T-helper 2 cell treated with Interferon-gamma antibody and Interleukin-4, amounts not matched to agents 5 μg/mL and 100 μg/mL, for 36 hours (primary cell): Measurements from ENCODE around the gene F9.

ENCODE experiments used
- DNase-seq: peaks from one replicate; pipeline ENCODE4 v3.0.0; 2021; ENCODE audit warnings: low spot score
- H3K27ac Mint-ChIP-seq: one replicate; pipeline ENCODE4 v1.8.0; 2021; ENCODE audit warnings: mild to moderate bottlenecking, mixed read lengths
- H3K27me3 Mint-ChIP-seq: one replicate; pipeline ENCODE4 v1.8.0; 2021; ENCODE audit warnings: low read depth, mixed read lengths
- H3K36me3 Mint-ChIP-seq: one replicate; pipeline ENCODE4 v1.8.0; 2021; ENCODE audit warnings: low read depth, mixed read lengths
- H3K4me1 Mint-ChIP-seq: one replicate; pipeline ENCODE4 v1.8.0; 2021; ENCODE audit warnings: low read depth, mixed read lengths
- H3K4me3 Mint-ChIP-seq: one replicate; pipeline ENCODE4 v1.8.0; 2022; ENCODE audit warnings: mild to moderate bottlenecking, moderate library complexity, mixed read lengths
- H3K9me3 Mint-ChIP-seq: one replicate; pipeline ENCODE4 v1.8.0; 2021; ENCODE audit warnings: mixed read lengths

F9 gene

GRCh38 chrX:139554991-139555675 is 24.6 kb downstream of the F9 start:
- H3K27ac Mint-ChIP-seq: no peak overlapping the region
- no peaks in the 10 kb centered on the region for H3K27me3 Mint-ChIP-seq
- no peak overlapping the region for H3K4me3 Mint-ChIP-seq
- no peaks in the 10 kb centered on the region for H3K9me3 Mint-ChIP-seq
- no peaks in the 10 kb centered on the region for H3K36me3 Mint-ChIP-seq
- DNase-seq: no peak
- peaks cover 7% of the 10 kb centered on the region for H3K4me1 Mint-ChIP-seq

DNA sequence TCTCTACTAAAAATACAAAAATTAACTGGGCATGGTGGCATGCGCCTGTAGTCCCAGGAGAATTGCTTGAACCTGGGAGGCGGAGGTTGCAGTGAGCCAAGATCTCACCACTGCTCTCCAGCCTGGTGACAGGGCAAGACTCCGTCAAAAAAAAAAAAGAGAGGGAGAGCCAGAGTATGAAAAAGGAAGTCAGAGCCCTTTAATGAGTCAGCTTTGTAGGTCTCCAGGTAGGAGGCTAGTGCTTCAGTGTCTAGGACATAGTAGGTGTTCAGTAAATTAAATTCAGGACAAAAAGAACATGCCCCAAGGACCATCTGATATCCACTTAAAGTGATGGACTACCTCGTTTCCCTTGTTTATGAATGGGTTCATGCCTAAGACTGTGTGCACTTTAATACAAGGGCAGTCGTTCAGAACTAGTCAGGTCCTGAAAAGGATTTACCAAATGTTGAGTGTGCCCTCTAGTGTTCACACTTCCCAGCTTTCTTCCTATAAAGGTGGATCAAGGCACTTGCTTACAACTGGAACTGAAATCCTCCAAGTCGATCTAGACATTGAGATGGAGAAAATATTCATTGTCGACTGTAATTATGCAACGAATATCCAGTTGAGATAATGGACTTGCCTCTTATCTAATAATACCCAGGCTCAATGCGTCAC is 29.0 kb downstream of the F9 start:
- DNase-seq: no peak
- no peaks in the 10 kb centered on the region for H3K27me3 Mint-ChIP-seq
- H3K36me3 Mint-ChIP-seq: no peaks in the 10 kb centered on the region
- H3K9me3 Mint-ChIP-seq: no peaks in the 10 kb centered on the region
- no peak overlapping the region for H3K27ac Mint-ChIP-seq
- no peaks in the 10 kb centered on the region for H3K4me1 Mint-ChIP-seq
- H3K4me3 Mint-ChIP-seq: no peak overlapping the region

DNA sequence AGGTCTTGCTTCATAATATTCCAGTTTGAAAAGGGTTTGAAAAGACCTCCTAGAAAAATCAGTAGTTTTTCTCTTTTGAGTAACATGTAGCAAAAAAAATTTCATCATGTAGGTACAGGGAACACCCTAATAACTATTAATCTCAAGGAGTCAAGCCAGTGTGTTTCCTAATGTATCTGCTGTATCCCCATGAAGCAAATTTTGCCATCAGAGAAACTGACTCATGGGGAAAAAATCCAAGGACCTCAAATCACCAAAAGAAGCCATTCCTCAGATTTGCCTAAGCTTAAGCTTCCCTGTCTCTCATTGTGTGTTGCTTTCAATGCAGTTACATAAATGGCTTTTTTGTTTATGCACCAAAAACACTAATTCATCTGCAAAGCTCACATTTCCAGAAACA is 29.7 kb downstream of the F9 start:
- H3K4me3 Mint-ChIP-seq: no peak overlapping the region
- H3K4me1 Mint-ChIP-seq: no peaks in the 10 kb centered on the region
- H3K9me3 Mint-ChIP-seq: no peaks in the 10 kb centered on the region
- no peaks in the 10 kb centered on the region for H3K36me3 Mint-ChIP-seq
- H3K27me3 Mint-ChIP-seq: no peaks in the 10 kb centered on the region
- H3K27ac Mint-ChIP-seq: no peak overlapping the region
- no peak for DNase-seq

DNA sequence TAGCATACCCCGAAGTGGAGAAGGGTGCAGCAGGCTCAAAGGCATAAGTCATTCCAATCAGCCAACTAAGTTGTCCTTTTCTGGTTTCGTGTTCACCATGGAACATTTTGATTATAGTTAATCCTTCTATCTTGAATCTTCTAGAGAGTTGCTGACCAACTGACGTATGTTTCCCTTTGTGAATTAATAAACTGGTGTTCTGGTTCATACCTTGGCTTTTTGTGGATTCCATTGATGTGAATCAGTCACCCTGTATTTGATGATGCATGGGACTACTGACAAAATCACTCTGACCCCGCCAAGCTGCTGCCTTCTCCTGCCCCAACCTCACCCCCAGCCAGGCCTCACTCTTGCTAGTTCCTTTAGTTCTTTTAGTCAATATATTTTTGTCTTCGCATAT is 32.7 kb downstream of the F9 start:
- Mint-ChIP-seq H3K36me3 (no peaks in the 10 kb centered on the region), H3K27ac (no peak overlapping the region), H3K9me3 (no peaks in the 10 kb centered on the region), H3K27me3 (no peaks in the 10 kb centered on the region), H3K4me1 (no peaks in the 10 kb centered on the region), H3K4me3 (no peak overlapping the region)
- DNase-seq: no peak

DNA sequence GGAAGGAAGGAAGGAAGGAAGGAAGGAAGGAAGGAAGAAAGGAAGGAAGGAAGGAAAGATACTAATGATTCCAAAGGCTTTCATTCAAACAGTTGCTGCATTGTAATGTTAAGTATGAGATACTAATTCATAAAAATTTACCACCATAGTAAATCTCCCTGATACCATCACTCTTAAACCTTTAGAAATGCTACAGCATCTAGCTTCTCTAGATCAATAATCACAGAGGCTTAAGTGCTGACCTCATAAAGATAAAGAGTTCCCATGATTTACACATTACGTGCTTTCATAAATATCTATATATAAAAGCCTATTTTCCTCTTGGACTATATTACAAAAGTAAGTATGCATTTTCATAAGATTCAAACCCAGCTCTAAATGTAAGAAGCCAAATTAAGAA is 36.4 kb downstream of the F9 start:
- H3K4me3 Mint-ChIP-seq: no peak overlapping the region
- DNase-seq: no peak
- H3K9me3 Mint-ChIP-seq: no peaks in the 10 kb centered on the region
- H3K27ac Mint-ChIP-seq: no peak overlapping the region
- no peaks in the 10 kb centered on the region for H3K27me3 Mint-ChIP-seq
- no peaks in the 10 kb centered on the region for H3K4me1 Mint-ChIP-seq
- no peaks in the 10 kb centered on the region for H3K36me3 Mint-ChIP-seq

GRCh38 chrX:139581068-139581467 is 50.5 kb downstream of the F9 start:
- H3K27ac Mint-ChIP-seq: no peak overlapping the region
- no peak for DNase-seq
- no peaks in the 10 kb centered on the region for H3K36me3 Mint-ChIP-seq
- no peaks in the 10 kb centered on the region for H3K27me3 Mint-ChIP-seq
- no peaks in the 10 kb centered on the region for H3K9me3 Mint-ChIP-seq
- no peak overlapping the region for H3K4me3 Mint-ChIP-seq
- H3K4me1 Mint-ChIP-seq: no peaks in the 10 kb centered on the region

DNA sequence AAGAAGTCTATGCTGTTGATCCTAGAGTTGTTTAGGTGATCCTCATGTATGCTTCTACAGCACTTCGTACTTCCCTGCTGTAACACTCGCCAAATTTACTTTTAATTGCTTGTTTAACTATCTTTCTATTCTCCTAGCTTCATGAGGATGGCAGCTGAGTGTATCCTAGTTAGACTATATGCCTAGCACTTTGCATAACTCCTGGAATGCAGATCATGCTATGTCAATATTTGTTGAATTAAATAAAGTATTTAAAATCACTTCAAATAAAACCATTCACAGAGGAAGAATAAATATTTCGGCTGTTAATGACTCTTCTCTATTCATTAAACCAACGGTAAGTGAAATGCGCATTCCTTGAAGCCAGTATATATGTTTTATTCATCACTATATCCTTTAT is 55.1 kb downstream of the F9 start:
- H3K9me3 Mint-ChIP-seq: no peaks in the 10 kb centered on the region
- no peak overlapping the region for H3K4me3 Mint-ChIP-seq
- H3K36me3 Mint-ChIP-seq: no peaks in the 10 kb centered on the region
- DNase-seq: no peak
- H3K27me3 Mint-ChIP-seq: no peaks in the 10 kb centered on the region
- no peak overlapping the region for H3K27ac Mint-ChIP-seq
- H3K4me1 Mint-ChIP-seq: no peaks in the 10 kb centered on the region

DNA sequence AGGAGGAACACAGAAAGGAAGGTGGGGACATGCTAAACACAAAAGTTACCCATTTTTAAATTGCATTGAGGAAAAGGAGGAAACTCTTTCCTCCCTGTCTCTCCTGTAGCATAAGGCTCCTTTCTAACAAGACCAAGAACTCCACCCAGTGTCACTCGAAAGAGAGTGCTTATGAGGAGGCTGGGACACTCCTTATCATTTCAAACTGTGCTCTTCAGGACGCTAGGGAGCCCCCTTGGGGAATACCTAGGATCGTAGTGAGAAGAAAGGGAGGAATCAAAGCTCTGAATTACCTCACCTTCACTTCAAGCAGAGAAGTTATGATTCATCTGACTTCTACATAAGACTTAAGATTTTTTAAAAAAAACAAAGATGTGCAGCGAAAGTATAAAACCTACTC is 65.5 kb downstream of the F9 start:
- Mint-ChIP-seq H3K4me1 (no peaks in the 10 kb centered on the region), H3K36me3 (no peaks in the 10 kb centered on the region), H3K9me3 (no peaks in the 10 kb centered on the region), H3K27me3 (no peaks in the 10 kb centered on the region), H3K4me3 (no peak overlapping the region), H3K27ac (no peak overlapping the region)
- no peak for DNase-seq

GRCh38 chrX:139600105-139600504 is 69.6 kb downstream of the F9 start:
- Mint-ChIP-seq H3K36me3 (no peaks in the 10 kb centered on the region), H3K4me1 (no peaks in the 10 kb centered on the region)
- no peak for DNase-seq

More at GRCh38 chrX:139600105-139600504, 69.6 kb downstream of the F9 start:
- Mint-ChIP-seq H3K27ac (no peak overlapping the region), H3K9me3 (no peaks in the 10 kb centered on the region), H3K27me3 (no peaks in the 10 kb centered on the region), H3K4me3 (no peak overlapping the region)
